ENCODE measurements around the gene CIC.

DNA sequence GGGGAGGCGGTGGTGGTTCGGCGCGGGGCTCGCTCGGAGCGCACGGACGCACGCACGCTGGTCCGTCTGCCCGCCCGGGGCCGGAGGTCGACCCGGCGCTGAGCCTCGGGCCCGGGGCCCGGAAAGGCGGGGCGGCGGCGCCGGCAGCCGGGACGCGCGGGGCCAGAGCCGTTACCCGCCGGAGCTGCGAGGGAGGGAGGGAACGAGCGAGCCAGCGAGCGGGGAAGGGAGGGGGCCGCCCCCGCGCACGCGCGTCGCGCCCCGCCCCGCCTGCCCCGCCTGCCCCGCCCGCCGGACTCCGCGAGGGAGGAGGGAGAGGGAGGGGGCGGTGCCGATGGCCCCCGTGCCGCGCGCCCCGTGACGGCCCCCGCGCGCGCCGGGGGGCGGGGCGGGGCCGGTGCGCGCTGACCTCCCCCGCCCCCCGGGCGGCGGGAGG is 15.0 kb downstream of the CIC start:
- TF ChIP-seq, protein P1, sequence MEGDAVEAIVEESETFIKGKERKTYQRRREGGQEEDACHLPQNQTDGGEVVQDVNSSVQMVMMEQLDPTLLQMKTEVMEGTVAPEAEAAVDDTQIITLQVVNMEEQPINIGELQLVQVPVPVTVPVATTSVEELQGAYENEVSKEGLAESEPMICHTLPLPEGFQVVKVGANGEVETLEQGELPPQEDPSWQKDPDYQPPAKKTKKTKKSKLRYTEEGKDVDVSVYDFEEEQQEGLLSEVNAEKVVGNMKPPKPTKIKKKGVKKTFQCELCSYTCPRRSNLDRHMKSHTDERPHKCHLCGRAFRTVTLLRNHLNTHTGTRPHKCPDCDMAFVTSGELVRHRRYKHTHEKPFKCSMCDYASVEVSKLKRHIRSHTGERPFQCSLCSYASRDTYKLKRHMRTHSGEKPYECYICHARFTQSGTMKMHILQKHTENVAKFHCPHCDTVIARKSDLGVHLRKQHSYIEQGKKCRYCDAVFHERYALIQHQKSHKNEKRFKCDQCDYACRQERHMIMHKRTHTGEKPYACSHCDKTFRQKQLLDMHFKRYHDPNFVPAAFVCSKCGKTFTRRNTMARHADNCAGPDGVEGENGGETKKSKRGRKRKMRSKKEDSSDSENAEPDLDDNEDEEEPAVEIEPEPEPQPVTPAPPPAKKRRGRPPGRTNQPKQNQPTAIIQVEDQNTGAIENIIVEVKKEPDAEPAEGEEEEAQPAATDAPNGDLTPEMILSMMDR (IDR thresholded peaks at IDR 0.05) = no peak
- TF ChIP-seq POLR2AphosphoS5 (IDR thresholded peaks at IDR 0.05) = no peak
